Measurements from ENCODE around the gene CACUL1. TPM values are rescaled to one million over a fixed set of nuclear protein-coding genes. Genes with fewer than 3 reads are reported as not detected.

CACUL1 gene
- total and polyA plus RNA-seq, 2 donors (not counting 3 experiments of a cell fraction or from before 2014, with no cell fraction given), result 6.0 to 35.1 TPM

GRCh38 chr10:118804262-118804773, 49.5 kb upstream of the CACUL1 start:
- no peaks in the 10 kb centered on the region for H3K9me1 ChIP-seq (replicated peaks; ENCODE audit: control insufficient read depth, extremely low read depth, insufficient read depth, low read length)
- no peak overlapping the region for H3K9ac ChIP-seq (replicated peaks; ENCODE audit: extremely low read depth, insufficient read depth, low read length)
- TF ChIP-seq FOS (IDR thresholded peaks at IDR 0.05; ENCODE audit: borderline replicate concordance, insufficient read depth, low read length), result no peak
- no peak for TF ChIP-seq JUN (IDR thresholded peaks at IDR 0.05; ENCODE audit: borderline replicate concordance, insufficient read depth, insufficient read length, low read depth)
- no peak for TF ChIP-seq POLR2AphosphoS5 (IDR thresholded peaks at IDR 0.05; ENCODE audit: insufficient read depth, low read depth, low read length)
- H2AFZ ChIP-seq (ENCODE audit: low read depth, low read length), result no peak overlapping the region
- no peak overlapping the region for H3K4me2 ChIP-seq (ENCODE audit: insufficient read depth, low read length)
- no peaks in the 10 kb centered on the region for H3K4me1 ChIP-seq (ENCODE audit: control insufficient read depth, extremely low read depth, insufficient read depth, low read length)
- no peak overlapping the region for H3K27ac ChIP-seq (ENCODE audit: insufficient read depth, low read depth, low read length)
- no peaks in the 10 kb centered on the region for H3K36me3 ChIP-seq (ENCODE audit: control insufficient read depth in 2 of 2, extremely low read depth in 1 of 2, insufficient read depth in 2 of 2, low read length in 2 of 2)
- peaks cover 0 to 3% of the 10 kb centered on the region in 2 experiments for H3K27me3 ChIP-seq (ENCODE audit: control insufficient read depth in 2 of 2, insufficient read depth in 2 of 2, low read length in 2 of 2)
- dilution Hi-C loops (cut with MboI; ENCODE audit: extremely low pct_ligation_motif_present, low sequenced_read_pairs), result no loop called here
- H3K4me3 ChIP-seq (replicated peaks in 1 of 3; ENCODE audit: insufficient read depth in 1 of 3, low read depth in 1 of 3, low read length in 3 of 3), result no peak overlapping the region
- H3K9me3 ChIP-seq (replicated peaks; ENCODE audit: control insufficient read depth, insufficient read depth, low read length), result no peaks in the 10 kb centered on the region
- DNase-seq (ENCODE audit: low read depth, low spot score) (no peak), FAIRE-seq (no peak)
- no TSS peak for BruUV-seq (replicated peaks)
- intact Hi-C loops (cut with micrococcal nuclease), result no loop called here
- ChIA-PET CTCF (interaction anchor here (0.9 to 1.1 kb wide), 2 partner anchors 12 to 46 kb away, joined by 3 to 4 read pairs; no protein-coding TSS in a partner anchor), POLR2A (no interaction called here)
- no peaks in the 10 kb centered on the region for H3K79me2 ChIP-seq (ENCODE audit: control insufficient read depth, insufficient read depth, low read length)
- H4K20me1 ChIP-seq (replicated peaks; ENCODE audit: control insufficient read depth, extremely low read depth, insufficient read depth, low read length), result no peaks in the 10 kb centered on the region

GRCh38 chr10:118802126-118802793, 47.5 kb upstream of the CACUL1 start:
- intact Hi-C loops (cut with micrococcal nuclease) (no loop called here), dilution Hi-C loops (cut with MboI; ENCODE audit: extremely low pct_ligation_motif_present, low sequenced_read_pairs) (no loop called here)
- Histone ChIP-seq H3K9me3 (replicated peaks; ENCODE audit: control insufficient read depth, insufficient read depth, low read length) (no peaks in the 10 kb centered on the region), H3K36me3 (ENCODE audit: control insufficient read depth in 2 of 2, extremely low read depth in 1 of 2, insufficient read depth in 2 of 2, low read length in 2 of 2) (no peaks in the 10 kb centered on the region), H3K27ac (ENCODE audit: insufficient read depth, low read depth, low read length) (no peak overlapping the region), H2AFZ (ENCODE audit: low read depth, low read length) (no peak overlapping the region), H3K4me3 (replicated peaks in 1 of 3; ENCODE audit: insufficient read depth in 1 of 3, low read depth in 1 of 3, low read length in 3 of 3) (no peak overlapping the region), H4K20me1 (replicated peaks; ENCODE audit: control insufficient read depth, extremely low read depth, insufficient read depth, low read length) (no peaks in the 10 kb centered on the region), H3K27me3 (ENCODE audit: control insufficient read depth in 2 of 2, insufficient read depth in 2 of 2, low read length in 2 of 2) (peaks cover 0 to 3% of the 10 kb centered on the region in 2 experiments), H3K9ac (replicated peaks; ENCODE audit: extremely low read depth, insufficient read depth, low read length) (no peak overlapping the region), H3K4me2 (ENCODE audit: insufficient read depth, low read length) (no peak overlapping the region), H3K9me1 (replicated peaks; ENCODE audit: control insufficient read depth, extremely low read depth, insufficient read depth, low read length) (no peaks in the 10 kb centered on the region), H3K79me2 (ENCODE audit: control insufficient read depth, insufficient read depth, low read length) (no peaks in the 10 kb centered on the region), H3K4me1 (ENCODE audit: control insufficient read depth, extremely low read depth, insufficient read depth, low read length) (no peaks in the 10 kb centered on the region)
- no peak for FAIRE-seq
- ChIA-PET POLR2A (no interaction called here), CTCF (no interaction called here)
- BruUV-seq (replicated peaks), result no TSS peak
- no peak for DNase-seq (ENCODE audit: low read depth, low spot score)
- TF ChIP-seq POLR2AphosphoS5 (IDR thresholded peaks at IDR 0.05; ENCODE audit: insufficient read depth, low read depth, low read length) (no peak), JUN (IDR thresholded peaks at IDR 0.05; ENCODE audit: borderline replicate concordance, insufficient read depth, insufficient read length, low read depth) (no peak)
